GM18520 (cell line): ENCODE measurements around the gene STRA6.

Source experiments
- ATAC-seq: cut with Tn5 transposase; IDR thresholded peaks from one replicate; pipeline ENCODE4 v1.9.1; 2021; ENCODE audit not compliant: unreplicated experiment

The STRA6 gene

DNA sequence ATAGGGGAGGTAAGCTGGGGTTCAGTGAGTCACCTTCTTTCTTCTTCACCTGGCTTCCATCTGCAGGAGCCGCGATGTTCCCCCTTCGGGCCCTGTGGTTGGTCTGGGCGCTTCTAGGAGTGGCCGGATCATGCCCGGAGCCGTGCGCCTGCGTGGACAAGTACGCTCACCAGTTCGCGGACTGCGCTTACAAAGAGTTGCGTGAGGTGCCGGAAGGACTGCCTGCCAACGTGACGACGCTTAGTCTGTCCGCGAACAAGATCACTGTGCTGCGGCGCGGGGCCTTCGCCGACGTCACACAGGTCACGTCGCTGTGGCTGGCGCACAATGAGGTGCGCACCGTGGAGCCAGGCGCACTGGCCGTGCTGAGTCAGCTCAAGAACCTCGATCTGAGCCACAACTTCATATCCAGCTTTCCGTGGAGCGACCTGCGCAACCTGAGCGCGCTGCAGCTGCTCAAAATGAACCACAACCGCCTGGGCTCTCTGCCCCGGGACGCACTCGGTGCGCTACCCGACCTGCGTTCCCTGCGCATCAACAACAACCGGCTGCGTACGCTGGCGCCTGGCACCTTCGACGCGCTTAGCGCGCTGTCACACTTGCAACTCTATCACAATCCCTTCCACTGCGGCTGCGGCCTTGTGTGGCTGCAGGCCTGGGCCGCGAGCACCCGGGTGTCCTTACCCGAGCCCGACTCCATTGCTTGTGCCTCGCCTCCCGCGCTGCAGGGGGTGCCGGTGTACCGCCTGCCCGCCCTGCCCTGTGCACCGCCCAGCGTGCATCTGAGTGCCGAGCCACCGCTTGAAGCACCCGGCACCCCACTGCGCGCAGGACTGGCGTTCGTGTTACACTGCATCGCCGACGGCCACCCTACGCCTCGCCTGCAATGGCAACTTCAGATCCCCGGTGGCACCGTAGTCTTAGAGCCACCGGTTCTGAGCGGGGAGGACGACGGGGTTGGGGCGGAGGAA is 69.6 kb downstream of the STRA6 start:
- ATAC-seq = no peak

GRCh38 chr15:74131628-74132413 is 70.8 kb downstream of the STRA6 start:
- ATAC-seq = no peak

DNA sequence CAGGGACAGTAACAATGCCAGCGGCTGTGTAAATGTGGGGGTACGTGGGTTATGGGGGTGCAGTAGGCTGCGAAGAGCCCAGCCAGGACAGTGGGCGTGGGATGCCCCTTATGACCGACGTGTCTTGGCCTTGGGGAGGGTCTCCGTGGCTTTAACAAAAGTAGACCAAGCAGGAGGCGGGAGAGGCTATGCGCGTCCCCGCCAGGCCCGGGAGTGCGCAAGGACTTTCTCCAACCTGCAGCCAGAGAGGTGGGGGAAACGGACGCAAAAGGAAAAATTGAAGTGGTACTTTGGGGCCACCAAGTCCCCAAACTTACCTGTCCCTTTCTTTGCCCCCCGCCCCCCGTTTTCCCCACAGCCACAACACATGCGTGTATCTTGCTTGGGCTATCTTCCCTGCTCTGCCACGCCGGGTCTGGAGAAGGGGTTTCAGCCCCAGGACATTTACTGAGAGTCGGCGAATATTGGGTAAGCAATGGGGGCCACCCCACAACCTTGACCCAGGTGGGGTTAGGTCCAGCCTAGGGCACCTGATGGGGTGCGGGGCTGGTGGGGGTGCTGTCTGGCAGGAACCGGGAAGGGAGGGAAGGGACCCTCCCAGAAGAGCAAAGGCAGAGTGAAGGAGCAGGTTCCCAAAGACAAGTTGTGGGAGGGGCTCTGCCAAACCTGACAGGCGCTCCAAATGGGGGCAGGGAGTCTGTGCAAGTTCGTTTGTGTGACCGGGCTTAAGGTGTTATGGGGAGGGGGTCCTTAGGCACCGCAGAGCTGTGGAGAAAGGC is 71.5 kb downstream of the STRA6 start:
- no peak for ATAC-seq

DNA sequence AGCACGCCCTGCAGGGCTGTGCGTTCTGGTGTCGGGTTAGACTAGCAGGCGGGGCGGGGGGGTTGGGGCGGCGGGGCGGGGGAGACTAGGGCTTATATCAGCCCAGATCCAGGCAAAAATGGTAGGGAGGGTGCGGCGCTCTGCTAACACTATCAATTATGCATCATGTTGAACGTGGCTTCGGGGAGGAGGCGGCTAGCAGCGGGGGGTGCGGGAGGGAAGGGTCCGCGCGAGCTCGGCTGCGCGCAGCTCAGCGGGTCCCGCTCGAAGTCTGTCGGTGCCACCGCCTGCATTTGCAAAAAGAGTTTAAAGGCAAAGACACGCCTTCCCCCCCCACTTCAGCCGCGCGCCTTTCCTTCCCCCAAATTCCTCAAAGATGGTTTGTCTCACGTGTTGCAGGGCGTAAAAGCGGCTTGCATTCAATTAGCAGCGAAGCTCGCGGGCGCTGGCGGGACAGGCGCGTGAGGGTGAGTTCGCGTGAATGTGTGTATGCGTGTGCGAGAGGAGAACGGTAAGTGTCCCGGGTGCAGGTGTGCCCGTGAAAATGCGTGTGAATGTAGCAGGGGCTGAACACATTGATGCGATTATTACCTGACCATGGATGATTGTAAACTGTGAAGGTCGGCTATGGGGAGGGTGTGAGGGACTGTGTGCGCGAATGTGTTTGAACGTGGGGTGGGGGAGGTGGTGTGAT is 72.3 kb downstream of the STRA6 start, which contains the start of gene ISLR2:
Gene ISLR2 (plus strand): TSS at position 432 of the 694 bp plus-strand sequence. CDS start 2,169 bp downstream, outside the sequence.
- ATAC-seq = no peak

DNA sequence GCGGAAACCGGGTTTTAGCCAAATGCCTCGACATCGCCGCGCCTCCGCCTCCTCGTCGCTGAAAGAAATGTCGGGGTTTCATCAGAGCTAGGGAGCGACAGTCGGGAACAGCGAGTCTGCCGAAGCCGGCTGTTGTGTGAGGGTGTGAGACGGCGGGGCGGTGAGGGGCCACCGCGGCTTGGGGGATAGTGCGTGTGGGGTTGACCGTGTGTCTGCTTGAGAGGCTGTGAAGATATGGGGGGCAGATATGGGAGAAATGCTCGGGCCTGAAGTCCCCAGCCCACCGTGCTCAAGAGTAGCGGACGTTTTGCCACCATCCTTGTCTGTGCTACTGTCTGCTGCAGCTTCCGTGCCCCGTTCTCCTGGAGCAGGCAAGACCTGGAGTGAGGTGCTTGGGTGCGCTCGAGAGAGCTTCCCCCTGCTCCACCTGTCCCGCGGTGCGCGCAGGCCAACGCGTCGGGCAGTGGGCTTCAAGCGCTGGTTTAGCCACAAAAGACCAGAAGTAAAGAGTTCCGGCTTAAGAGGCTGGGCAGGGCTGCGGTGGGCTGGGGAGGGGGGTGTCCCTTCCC is 72.9 kb downstream of the STRA6 start:
- ATAC-seq = no peak
